HG03460 (cell line): ENCODE results near the gene PABPC1L.
A peak's percentile ranks its signal among the peaks of the same experiment; 100 is the strongest.

Experiments used
- ATAC-seq: cut with Tn5 transposase; IDR thresholded peaks from one replicate; pipeline ENCODE4 v1.9.1; 2021; ENCODE audit not compliant: unreplicated experiment

PABPC1L gene

GRCh38 chr20:44942264-44942973 is 32.6 kb downstream of the PABPC1L start:
- ATAC-seq: no peak

GRCh38 chr20:44943828-44944227 is 34.0 kb downstream of the PABPC1L start:
- no peak for ATAC-seq

- no peak for ATAC-seq
Observed at GRCh38 chr20:44945261-44945660, 35.4 kb downstream of the PABPC1L start.

- no peak for ATAC-seq
Observed at GRCh38 chr20:44946271-44946852, 36.5 kb downstream of the PABPC1L start.

- ATAC-seq: no peak
Observed at GRCh38 chr20:44948107-44948506, 38.2 kb downstream of the PABPC1L start.

GRCh38 chr20:44948513-44948912 is 38.7 kb downstream of the PABPC1L start:
- no peak for ATAC-seq

- ATAC-seq: no peak
Observed at GRCh38 chr20:44950368-44950767, 40.5 kb downstream of the PABPC1L start.

- no peak for ATAC-seq
Observed at GRCh38 chr20:44952731-44953130, 42.9 kb downstream of the PABPC1L start.

GRCh38 chr20:44954211-44954610 is 44.4 kb downstream of the PABPC1L start:
- ATAC-seq: no peak

- ATAC-seq: no peak
Observed at GRCh38 chr20:44955270-44955669, 45.4 kb downstream of the PABPC1L start.

GRCh38 chr20:44956410-44956809 is 46.5 kb downstream of the PABPC1L start:
- ATAC-seq: no peak

- no peak for ATAC-seq
Observed at GRCh38 chr20:44958276-44958675, 48.4 kb downstream of the PABPC1L start.

GRCh38 chr20:44959082-44959637 is 49.3 kb downstream of the PABPC1L start:
- ATAC-seq: no peak

GRCh38 chr20:44959638-44960102 is 49.8 kb downstream of the PABPC1L start:
- peak; percentile 6 for ATAC-seq

GRCh38 chr20:44960103-44960852 is 50.4 kb downstream of the PABPC1L start, which contains the start of gene TOMM34:
TSS of gene TOMM34 (minus strand) at chr20:44960397. CDS start at chr20:44960333, 64 bp downstream.
- peak; percentile 85 for ATAC-seq

- no peak for ATAC-seq
Observed at GRCh38 chr20:44961011-44961869, 51.4 kb downstream of the PABPC1L start.

- no peak for ATAC-seq
Observed at GRCh38 chr20:44961870-44962267, 52.0 kb downstream of the PABPC1L start.

- no peak for ATAC-seq
Observed at GRCh38 chr20:44962483-44962882, 52.6 kb downstream of the PABPC1L start.

GRCh38 chr20:44963325-44964215 is 53.7 kb downstream of the PABPC1L start:
- no peak for ATAC-seq

GRCh38 chr20:44965651-44966029 is 55.8 kb downstream of the PABPC1L start:
- ATAC-seq: no peak
